Common myeloid progenitor, CD34-positive (primary cell): Measurements from ENCODE around the gene NRG2.

Source experiments
- CTCF ChIA-PET: fragments of 350-600 bp; sonication (Branson Sonifier 250); formaldehyde crosslinking; loops from one replicate; lab custom pipeline; 2021; ENCODE audit warnings: antibody characterized with exemption; lab: Charles Lee
- POLR2A ChIA-PET: fragments of 350-600 bp; sonication (Branson Sonifier 250); formaldehyde crosslinking; loops from one replicate; lab custom pipeline; 2021; ENCODE audit warnings: antibody characterized with exemption; lab: Charles Lee
- DNase-seq, 3 donors: peaks; one replicate each; pipeline versions ENCODE4 v3.0.0 to v3.0.0-alpha.2; 2013
- H3K27ac ChIP-seq, 2 experiments: 1 replicate in 1 of 2; 2 replicates in 1 of 2; pipeline ENCODE4 v1.7.0; 2013; ENCODE audit warnings: inconsistent platforms in 2 of 2, low read length in 2 of 2, mild to moderate bottlenecking in 2 of 2, low read depth in 1 of 2, moderate library complexity in 1 of 2; ENCODE audit not compliant: severe bottlenecking in 2 of 2, insufficient read depth in 1 of 2, poor library complexity in 1 of 2
- H3K27me3 ChIP-seq, 5 experiments: replicated peaks in 2 of 5; 1 replicate in 3 of 5; 2 replicates in 2 of 5; pipeline versions ENCODE4 v1.6.1 to v1.7.0; 2013; ENCODE audit warnings: low read length in 4 of 5, mild to moderate bottlenecking in 2 of 5, moderate library complexity in 2 of 5, inconsistent platforms in 1 of 5; ENCODE audit not compliant: insufficient read depth in 5 of 5, control insufficient read depth in 4 of 5
- H3K36me3 ChIP-seq, 4 experiments: 1 replicate in 2 of 4; 2 replicates in 2 of 4; pipeline versions ENCODE4 v1.6.1 to v1.7.0; 2013; ENCODE audit warnings: low read length in 3 of 4, control low read depth in 1 of 4, mild to moderate bottlenecking in 1 of 4; ENCODE audit not compliant: control insufficient read depth in 4 of 4, insufficient read depth in 4 of 4
- H3K4me1 ChIP-seq, 4 experiments: 1 replicate in 3 of 4; 2 replicates in 1 of 4; pipeline versions ENCODE4 v1.6.1 to v1.7.1; 2013; ENCODE audit warnings: low read length in 3 of 4, mild to moderate bottlenecking in 3 of 4, control low read depth in 1 of 4, inconsistent platforms in 1 of 4, moderate library complexity in 1 of 4; ENCODE audit not compliant: control insufficient read depth in 4 of 4, insufficient read depth in 4 of 4; ENCODE audit errors: control extremely low read depth in 1 of 4
- H3K4me3 ChIP-seq, 7 experiments: 1 replicate in 4 of 7; 2 replicates in 3 of 7; pipeline versions ENCODE4 v1.5.1 to v1.7.0; 2013; ENCODE audit warnings: mild to moderate bottlenecking in 7 of 7, low read length in 6 of 7, moderate library complexity in 6 of 7, inconsistent platforms in 2 of 7, low read depth in 2 of 7, control low read depth in 1 of 7; ENCODE audit not compliant: insufficient read depth in 4 of 7, control insufficient read depth in 1 of 7; ENCODE audit errors: extremely low read depth in 1 of 7
- H3K9me3 ChIP-seq, 5 experiments: 1 replicate in 4 of 5; 2 replicates in 1 of 5; pipeline versions ENCODE4 v1.6.1 to v1.7.1; 2013; ENCODE audit warnings: low read length in 4 of 5, mild to moderate bottlenecking in 2 of 5, inconsistent platforms in 1 of 5, low read depth in 1 of 5, moderate library complexity in 1 of 5; ENCODE audit not compliant: control insufficient read depth in 4 of 5, insufficient read depth in 2 of 5; ENCODE audit errors: control extremely low read depth in 1 of 5
- WGBS: methylation state at CpG from one replicate; pipeline ENCODE4 v1.1.5; 2013; ENCODE audit not compliant: insufficient coverage; 5-methylcytosine and 5-hydroxymethylcytosine counted together

Gene NRG2

GRCh38 chr5:139901251-139901575 lies 141.9 kb downstream of the NRG2 start:
- CTCF ChIA-PET, result interaction anchor here (0.9 to 2.2 kb wide), 3 partner anchors 12 to 18 kb away, joined by 3 to 7 read pairs (median 5); no protein-coding TSS in a partner anchor
- Histone ChIP-seq H3K9me3 (no peaks in the 10 kb centered on the region), H3K4me1 (peaks cover 0 to 18% (median 9%) of the 10 kb centered on the region in 4 experiments), H3K27ac (no peak overlapping the region), H3K27me3 (peaks cover 4 to 73% (median 34%) of the 10 kb centered on the region in 5 experiments), H3K36me3 (no peaks in the 10 kb centered on the region), H3K4me3 (no peak overlapping the region)
- POLR2A ChIA-PET, result no interaction called here
- 65% methylated on average over 2 of the region's 2 CpGs for WGBS
- DNase-seq, result no peak

GRCh38 chr5:139900546-139901250 lies 142.4 kb downstream of the NRG2 start:
- no peaks in the 10 kb centered on the region for H3K9me3 ChIP-seq
- H3K27ac ChIP-seq, result no peak overlapping the region
- H3K36me3 ChIP-seq, result no peaks in the 10 kb centered on the region
- peaks cover 4 to 69% (median 36%) of the 10 kb centered on the region in 5 experiments for H3K27me3 ChIP-seq
- no peak for DNase-seq
- no peak overlapping the region for H3K4me3 ChIP-seq
- CTCF ChIA-PET, result interaction anchor here (0.9 to 2.2 kb wide), 3 partner anchors 13 to 19 kb away, joined by 3 to 7 read pairs (median 5); no protein-coding TSS in a partner anchor
- peaks cover 0 to 18% (median 9%) of the 10 kb centered on the region in 4 experiments for H3K4me1 ChIP-seq
- POLR2A ChIA-PET, result no interaction called here
- 97% methylated on average over 3 of the region's 3 CpGs for WGBS

GRCh38 chr5:139898981-139899380 lies 144.1 kb downstream of the NRG2 start:
- peaks cover 0 to 8% (median 4%) of the 10 kb centered on the region in 4 experiments for H3K4me1 ChIP-seq
- H3K27ac ChIP-seq, result no peak overlapping the region
- ChIA-PET POLR2A (no interaction called here), CTCF (no interaction called here)
- peaks cover 4 to 54% (median 36%) of the 10 kb centered on the region in 5 experiments for H3K27me3 ChIP-seq
- no peaks in the 10 kb centered on the region for H3K36me3 ChIP-seq
- no peak overlapping the region for H3K4me3 ChIP-seq
- H3K9me3 ChIP-seq, result no peaks in the 10 kb centered on the region
- no peak for DNase-seq
- 91% methylated on average over 2 of the region's 2 CpGs for WGBS

- POLR2A ChIA-PET, result no interaction called here
- no peak for DNase-seq
- 100% methylated on average over 6 of the region's 6 CpGs for WGBS
- H3K27me3 ChIP-seq, result peaks cover 4 to 46% (median 30%) of the 10 kb centered on the region in 5 experiments
- CTCF ChIA-PET, result no interaction called here
- H3K4me3 ChIP-seq, result no peak overlapping the region
- no peaks in the 10 kb centered on the region for H3K4me1 ChIP-seq
- no peak overlapping the region for H3K27ac ChIP-seq
- no peaks in the 10 kb centered on the region for H3K36me3 ChIP-seq
- H3K9me3 ChIP-seq, result no peaks in the 10 kb centered on the region
These were observed 145.1 kb downstream of the NRG2 start for GRCh38 chr5:139897982-139898381.

GRCh38 chr5:139897342-139897741 lies 145.8 kb downstream of the NRG2 start:
- CTCF ChIA-PET, result no interaction called here
- no peak for DNase-seq
- Histone ChIP-seq H3K36me3 (no peaks in the 10 kb centered on the region), H3K4me3 (no peak overlapping the region), H3K27me3 (peaks cover 0 to 44% (median 25%) of the 10 kb centered on the region in 5 experiments), H3K27ac (no peak overlapping the region), H3K4me1 (no peaks in the 10 kb centered on the region), H3K9me3 (no peaks in the 10 kb centered on the region)
- POLR2A ChIA-PET, result no interaction called here
- 93% methylated on average over 4 of the region's 6 CpGs for WGBS

GRCh38 chr5:139896718-139897117 lies 146.4 kb downstream of the NRG2 start:
- H3K9me3 ChIP-seq, result no peaks in the 10 kb centered on the region
- WGBS, result 93% methylated on average over 4 of the region's 4 CpGs
- H3K27me3 ChIP-seq, result peaks cover 0 to 38% (median 19%) of the 10 kb centered on the region in 5 experiments
- no peaks in the 10 kb centered on the region for H3K36me3 ChIP-seq
- no peak for DNase-seq
- no peaks in the 10 kb centered on the region for H3K4me1 ChIP-seq
- ChIA-PET CTCF (no interaction called here), POLR2A (no interaction called here)
- no peak overlapping the region for H3K27ac ChIP-seq
- H3K4me3 ChIP-seq, result no peak overlapping the region

GRCh38 chr5:139895647-139896046 lies 147.5 kb downstream of the NRG2 start:
- no peaks in the 10 kb centered on the region for H3K4me1 ChIP-seq
- ChIA-PET POLR2A (no interaction called here), CTCF (interaction anchor here (0.7 to 0.8 kb wide), 2 partner anchors 19 to 134 kb away, joined by 3 read pairs; no protein-coding TSS in a partner anchor)
- no peak for DNase-seq
- 100% methylated on average over 1 of the region's 2 CpGs for WGBS
- no peak overlapping the region for H3K27ac ChIP-seq
- no peaks in the 10 kb centered on the region for H3K36me3 ChIP-seq
- H3K9me3 ChIP-seq, result no peaks in the 10 kb centered on the region
- no peak overlapping the region for H3K4me3 ChIP-seq
- H3K27me3 ChIP-seq, result peaks cover 0 to 28% (median 12%) of the 10 kb centered on the region in 5 experiments
